T-helper 1 cell treated with Interleukin-12 subunit alpha and Interleukin-12 subunit beta and Interleukin-4 antibody, amounts not matched to agents 30 μg/mL and 1 μg/mL, for 36 hours (primary cell): ENCODE results near the gene WFDC1.

Source experiments
- H3K27ac Mint-ChIP-seq: one replicate; pipeline ENCODE4 v1.8.0; 2021; ENCODE audit warnings: mild to moderate bottlenecking, mixed read lengths
- H3K27me3 Mint-ChIP-seq: one replicate; pipeline ENCODE4 v1.8.0; 2021; ENCODE audit warnings: low read depth, mixed read lengths
- H3K36me3 Mint-ChIP-seq: one replicate; pipeline ENCODE4 v1.8.0; 2021; ENCODE audit warnings: low read depth, mixed read lengths
- H3K4me1 Mint-ChIP-seq: one replicate; pipeline ENCODE4 v1.8.0; 2021; ENCODE audit warnings: low read depth, mixed read lengths
- H3K4me3 Mint-ChIP-seq: one replicate; pipeline ENCODE4 v1.8.0; 2021; ENCODE audit warnings: mild to moderate bottlenecking, moderate library complexity, mixed read lengths
- H3K9me3 Mint-ChIP-seq: one replicate; pipeline ENCODE4 v1.8.0; 2021; ENCODE audit warnings: mixed read lengths

WFDC1 gene

DNA sequence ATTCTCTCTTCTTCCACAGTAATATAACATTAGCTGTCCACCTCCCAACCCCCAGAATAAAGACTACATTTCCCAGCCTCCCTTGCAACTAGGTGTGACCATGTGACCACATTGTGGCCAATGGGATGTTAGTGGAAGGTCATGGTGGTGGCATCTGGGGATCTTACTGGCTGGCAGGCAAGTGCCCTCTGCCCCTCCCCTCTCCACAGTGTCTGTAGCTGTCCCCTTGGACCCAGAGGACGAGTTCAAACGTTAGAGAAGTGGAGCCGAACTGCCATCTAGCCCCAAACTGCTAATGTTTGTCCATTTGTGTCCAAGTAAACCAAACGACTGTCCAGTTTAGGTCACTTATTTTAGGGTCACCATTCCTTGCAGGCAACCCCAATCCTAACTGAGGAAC, 28.2 kb upstream of the WFDC1 start:
- Mint-ChIP-seq H3K27ac (no peak overlapping the region), H3K9me3 (no peaks in the 10 kb centered on the region), H3K27me3 (no peaks in the 10 kb centered on the region), H3K4me3 (no peak overlapping the region), H3K36me3 (no peaks in the 10 kb centered on the region), H3K4me1 (no peaks in the 10 kb centered on the region)

DNA sequence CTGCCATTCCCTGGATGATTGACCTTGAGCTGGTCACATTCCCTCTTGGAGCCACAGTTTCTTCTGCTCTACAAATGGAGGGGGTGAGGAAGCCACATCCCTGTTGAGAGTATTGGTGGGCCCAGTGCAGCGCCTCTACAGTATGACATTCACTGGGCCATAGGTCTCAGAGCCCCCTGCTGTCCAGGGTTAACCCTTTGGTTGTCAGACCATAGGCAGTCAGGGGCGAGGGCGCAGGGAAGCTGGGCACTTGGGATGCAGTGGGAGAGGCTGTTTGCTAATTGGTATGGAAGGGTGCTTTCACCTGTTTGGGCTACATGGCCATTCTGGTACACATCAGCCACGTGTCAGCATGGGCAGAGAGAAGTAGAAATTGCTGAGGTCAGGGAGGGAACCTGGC, 27.3 kb upstream of the WFDC1 start:
- Mint-ChIP-seq H3K4me1 (no peaks in the 10 kb centered on the region), H3K4me3 (no peak overlapping the region), H3K36me3 (no peaks in the 10 kb centered on the region), H3K27ac (no peak overlapping the region), H3K9me3 (no peaks in the 10 kb centered on the region), H3K27me3 (no peaks in the 10 kb centered on the region)

DNA sequence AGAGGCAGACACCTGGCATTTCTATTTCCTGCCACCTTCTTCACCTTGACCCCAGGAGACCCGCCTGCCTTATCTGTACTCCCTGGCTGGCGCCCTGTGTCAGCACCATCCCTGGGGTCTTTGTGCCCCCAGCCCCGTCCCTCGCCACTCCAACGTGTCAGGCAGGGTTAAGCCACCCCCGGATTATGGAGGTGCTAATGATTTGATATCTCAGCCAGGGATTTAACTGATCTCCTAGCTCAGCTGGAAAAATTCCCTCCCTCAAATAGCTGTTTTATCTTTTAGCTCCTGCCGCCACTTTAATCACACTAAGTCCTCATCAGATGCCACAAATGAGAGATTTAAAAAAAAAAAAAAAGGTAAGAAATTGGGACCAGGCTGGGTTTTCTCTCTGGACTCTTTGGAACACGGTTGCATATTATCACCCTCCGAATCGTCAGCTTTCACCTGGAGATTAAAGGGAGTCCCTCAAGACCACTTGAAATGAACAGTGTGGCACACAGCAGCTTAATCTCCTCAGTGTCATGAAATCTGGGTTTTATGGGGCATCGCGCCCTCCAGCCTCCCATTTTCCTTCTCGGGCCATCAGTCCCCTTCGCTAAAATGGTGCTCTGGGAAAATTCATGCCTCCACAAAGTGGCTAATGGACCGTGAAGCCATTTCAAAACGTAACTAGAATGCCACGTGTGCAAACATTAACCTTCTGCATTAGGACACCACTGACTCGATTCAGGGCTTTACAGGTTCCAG, 26.2 kb upstream of the WFDC1 start:
- H3K4me1 Mint-ChIP-seq: no peaks in the 10 kb centered on the region
- H3K27ac Mint-ChIP-seq: no peak overlapping the region
- H3K4me3 Mint-ChIP-seq: no peak overlapping the region
- H3K9me3 Mint-ChIP-seq: no peaks in the 10 kb centered on the region
- H3K36me3 Mint-ChIP-seq: no peaks in the 10 kb centered on the region
- no peaks in the 10 kb centered on the region for H3K27me3 Mint-ChIP-seq

DNA sequence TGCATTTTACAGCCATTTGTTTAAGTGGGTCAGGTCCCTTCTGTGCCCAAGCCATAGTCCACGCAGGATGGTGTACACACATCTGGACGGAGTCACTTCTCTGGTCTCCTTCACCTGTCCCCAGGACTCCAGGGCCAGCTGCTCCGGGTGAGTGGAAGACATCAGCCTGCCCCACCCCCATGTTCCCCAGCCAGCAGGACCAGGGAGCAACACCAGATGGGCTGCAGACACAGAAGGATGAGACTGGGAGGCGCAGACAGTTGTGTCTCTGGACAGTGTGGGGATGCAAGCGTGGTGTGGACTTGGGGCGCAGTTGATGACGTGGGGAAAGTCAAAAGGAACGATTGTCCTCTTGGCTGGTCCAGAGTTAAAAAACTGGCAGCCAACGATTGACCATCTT, 24.6 kb upstream of the WFDC1 start:
- Mint-ChIP-seq H3K27me3 (no peaks in the 10 kb centered on the region), H3K4me1 (no peaks in the 10 kb centered on the region), H3K36me3 (no peaks in the 10 kb centered on the region), H3K9me3 (no peaks in the 10 kb centered on the region), H3K4me3 (no peak overlapping the region), H3K27ac (no peak overlapping the region)

DNA sequence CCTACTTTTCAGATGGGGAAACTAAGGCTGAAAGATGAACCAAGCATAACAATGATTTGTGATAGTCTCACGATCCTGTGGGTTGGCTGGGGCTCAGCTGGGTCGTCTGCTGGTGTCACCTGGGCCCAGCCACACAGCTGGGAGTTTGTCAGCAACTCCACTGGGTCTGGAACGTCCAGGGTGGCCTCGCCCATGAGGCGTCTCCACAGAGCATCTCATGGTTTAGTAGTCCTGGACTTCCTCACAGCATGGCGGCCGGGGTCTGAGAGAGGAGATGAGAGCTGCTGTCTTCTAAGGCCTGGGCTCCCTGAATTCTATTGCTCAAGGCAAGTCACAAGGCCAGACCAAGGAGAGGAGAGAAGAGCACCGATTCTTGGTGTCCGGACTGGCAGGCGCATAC, 24.1 kb upstream of the WFDC1 start:
- no peaks in the 10 kb centered on the region for H3K27me3 Mint-ChIP-seq
- no peak overlapping the region for H3K27ac Mint-ChIP-seq
- no peaks in the 10 kb centered on the region for H3K4me1 Mint-ChIP-seq
- H3K9me3 Mint-ChIP-seq: no peaks in the 10 kb centered on the region
- no peaks in the 10 kb centered on the region for H3K36me3 Mint-ChIP-seq
- H3K4me3 Mint-ChIP-seq: no peak overlapping the region

DNA sequence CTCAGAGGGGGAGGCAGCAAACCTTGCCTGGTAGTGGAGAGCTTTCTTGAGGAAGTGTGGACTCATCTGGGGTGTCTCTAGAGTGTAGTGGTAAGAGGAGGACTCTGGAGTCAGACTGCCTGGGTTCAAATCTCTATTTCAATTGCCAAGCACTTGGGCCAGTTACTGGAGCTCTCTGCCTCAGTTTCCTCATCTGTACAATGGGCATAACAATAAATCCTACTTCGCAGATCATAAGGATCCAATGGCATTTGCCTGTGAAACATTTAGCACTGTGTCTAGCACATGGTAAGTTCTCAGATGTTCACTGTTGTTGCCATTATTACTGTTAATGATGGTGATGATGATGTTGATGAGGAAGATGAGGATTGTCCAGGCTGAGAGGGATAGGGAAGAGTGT, 23.6 kb upstream of the WFDC1 start:
- H3K4me3 Mint-ChIP-seq: no peak overlapping the region
- no peaks in the 10 kb centered on the region for H3K4me1 Mint-ChIP-seq
- H3K27me3 Mint-ChIP-seq: no peaks in the 10 kb centered on the region
- H3K9me3 Mint-ChIP-seq: no peaks in the 10 kb centered on the region
- H3K36me3 Mint-ChIP-seq: no peaks in the 10 kb centered on the region
- H3K27ac Mint-ChIP-seq: no peak overlapping the region

DNA sequence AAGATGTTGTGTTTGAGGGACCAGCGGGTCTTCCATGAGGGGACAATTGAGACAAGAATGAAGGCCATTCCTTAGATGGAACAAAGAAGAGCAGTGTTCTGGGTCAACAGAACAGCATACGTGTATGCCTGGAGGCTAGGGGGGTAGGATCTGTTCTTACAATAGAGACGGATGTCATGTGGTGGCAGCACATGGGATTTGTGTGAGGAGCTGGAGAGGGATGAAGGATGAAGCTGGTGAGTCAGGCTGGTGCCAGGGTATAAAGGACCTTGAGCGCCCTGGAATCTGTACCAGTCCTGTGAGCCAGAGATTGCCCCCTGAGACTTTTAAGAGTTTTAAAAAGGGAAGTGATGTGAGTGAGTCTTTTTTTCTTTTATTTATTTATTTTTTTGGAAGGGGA, 22.8 kb upstream of the WFDC1 start:
- no peak overlapping the region for H3K27ac Mint-ChIP-seq
- no peaks in the 10 kb centered on the region for H3K27me3 Mint-ChIP-seq
- H3K9me3 Mint-ChIP-seq: no peaks in the 10 kb centered on the region
- no peaks in the 10 kb centered on the region for H3K36me3 Mint-ChIP-seq
- no peak overlapping the region for H3K4me3 Mint-ChIP-seq
- H3K4me1 Mint-ChIP-seq: no peaks in the 10 kb centered on the region

DNA sequence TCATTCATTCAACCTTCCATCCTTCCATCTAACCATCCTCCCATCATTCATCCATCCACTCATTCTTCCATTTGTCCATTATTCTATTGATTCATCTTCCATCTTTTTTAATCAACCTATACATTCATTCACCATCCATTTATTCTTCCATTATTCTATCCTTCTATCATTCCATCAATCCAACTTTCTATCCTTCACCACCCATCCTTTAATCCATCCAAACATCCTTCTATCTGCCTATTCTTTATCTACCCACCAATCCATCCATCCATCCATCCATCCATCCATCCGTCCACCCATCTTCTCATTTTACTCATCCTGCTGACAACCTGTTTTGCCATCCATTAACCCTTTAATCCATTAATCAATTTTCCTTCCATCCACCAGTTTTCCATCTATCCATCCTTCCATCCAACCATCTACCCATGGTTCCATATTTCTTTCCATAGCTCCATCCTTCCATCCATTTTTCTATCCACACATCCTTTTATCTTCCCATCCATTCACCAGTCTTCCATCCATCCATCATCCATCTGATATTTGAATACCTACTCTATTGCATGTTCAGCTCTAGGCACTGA, 21.8 kb upstream of the WFDC1 start:
- no peaks in the 10 kb centered on the region for H3K4me1 Mint-ChIP-seq
- no peaks in the 10 kb centered on the region for H3K9me3 Mint-ChIP-seq
- H3K27ac Mint-ChIP-seq: no peak overlapping the region

DNA sequence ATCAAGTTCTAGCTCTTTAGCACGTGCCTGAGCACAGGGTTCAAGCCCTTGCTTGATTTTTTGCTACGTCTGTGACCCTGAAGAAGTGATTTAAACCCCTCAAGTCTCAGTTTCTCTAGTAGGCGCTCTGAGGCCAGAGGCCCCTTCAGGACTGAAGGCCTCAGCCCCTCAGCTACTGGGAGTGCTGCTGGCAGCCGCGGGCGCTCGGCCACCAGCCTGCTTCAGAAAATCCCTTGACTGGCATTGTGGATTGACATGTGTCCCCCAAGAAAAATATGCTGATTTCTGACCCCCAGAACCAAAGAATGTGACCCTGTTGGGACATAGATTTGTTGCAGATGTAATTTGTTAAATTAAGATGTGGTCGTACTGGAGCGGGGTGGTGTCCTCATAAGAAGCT, 20.2 kb upstream of the WFDC1 start:
- no peaks in the 10 kb centered on the region for H3K36me3 Mint-ChIP-seq
- peaks cover 5% of the 10 kb centered on the region for H3K27me3 Mint-ChIP-seq
- H3K4me1 Mint-ChIP-seq: no peaks in the 10 kb centered on the region
- H3K27ac Mint-ChIP-seq: no peak overlapping the region
- no peak overlapping the region for H3K4me3 Mint-ChIP-seq
- no peaks in the 10 kb centered on the region for H3K9me3 Mint-ChIP-seq

More for the DNA sequence above, 21.8 kb upstream of the WFDC1 start:
- H3K27me3 Mint-ChIP-seq: no peaks in the 10 kb centered on the region
- H3K36me3 Mint-ChIP-seq: no peaks in the 10 kb centered on the region
- no peak overlapping the region for H3K4me3 Mint-ChIP-seq

DNA sequence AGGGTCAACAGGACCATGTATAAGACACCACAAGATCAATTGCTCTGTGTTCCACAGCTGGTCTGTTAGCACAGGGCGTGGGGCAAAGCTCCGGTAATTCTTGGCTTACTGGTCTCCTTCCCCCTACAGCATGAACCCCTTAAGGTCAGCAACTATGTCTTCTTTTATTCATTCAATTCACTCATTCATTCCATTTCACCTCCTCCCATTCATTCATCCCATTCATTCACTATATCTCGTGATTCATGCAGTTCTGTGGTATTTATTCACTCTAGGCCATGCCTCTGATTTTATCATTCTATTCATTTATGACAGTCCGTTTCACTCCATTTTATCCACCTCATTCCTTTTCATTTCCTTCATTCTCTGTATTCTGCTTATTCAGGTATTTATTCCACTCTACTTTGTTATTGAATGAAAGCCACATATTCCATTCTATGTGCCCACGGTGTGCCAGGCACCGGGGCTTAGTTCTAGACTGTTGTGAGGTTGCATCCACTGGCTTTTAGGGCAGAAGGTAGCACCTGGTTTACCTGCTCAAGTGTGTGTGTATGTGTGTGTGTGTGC, 19.0 kb upstream of the WFDC1 start:
- no peak overlapping the region for H3K27ac Mint-ChIP-seq
- H3K4me3 Mint-ChIP-seq: no peak overlapping the region
- no peaks in the 10 kb centered on the region for H3K36me3 Mint-ChIP-seq
- peaks cover 5% of the 10 kb centered on the region for H3K27me3 Mint-ChIP-seq
- H3K4me1 Mint-ChIP-seq: no peaks in the 10 kb centered on the region
- H3K9me3 Mint-ChIP-seq: no peaks in the 10 kb centered on the region

DNA sequence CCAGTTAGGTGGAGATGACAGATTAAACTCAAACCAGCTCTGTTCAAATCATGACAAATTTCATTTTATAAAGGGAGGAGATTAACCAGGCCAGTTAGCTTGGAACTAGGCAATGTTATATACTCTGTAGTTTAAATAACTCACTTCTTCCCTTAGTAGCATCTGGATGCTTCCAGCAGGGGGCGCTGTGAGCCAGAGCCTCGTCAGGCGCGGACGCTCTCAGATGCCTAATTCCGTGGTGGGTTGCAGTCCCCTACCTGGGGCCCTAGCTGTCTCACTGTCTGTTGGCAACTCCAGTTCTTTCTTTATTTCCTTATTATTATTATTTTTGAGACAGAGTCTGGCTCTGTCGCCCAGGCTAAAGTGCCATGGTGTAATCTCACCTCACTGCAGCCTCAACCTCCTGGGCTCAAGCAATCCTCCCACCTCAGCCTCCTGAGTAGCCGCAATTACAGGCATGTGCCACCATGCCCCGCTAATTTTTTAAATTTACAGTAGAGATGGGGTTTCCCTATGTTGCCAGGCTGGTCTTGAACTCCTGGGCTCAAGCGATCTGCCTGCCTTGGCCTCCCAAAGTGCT, 17.3 kb upstream of the WFDC1 start:
- peaks cover 5% of the 10 kb centered on the region for H3K27me3 Mint-ChIP-seq
- H3K27ac Mint-ChIP-seq: no peak overlapping the region
- no peak overlapping the region for H3K4me3 Mint-ChIP-seq
- no peaks in the 10 kb centered on the region for H3K4me1 Mint-ChIP-seq
- no peaks in the 10 kb centered on the region for H3K9me3 Mint-ChIP-seq
- H3K36me3 Mint-ChIP-seq: no peaks in the 10 kb centered on the region

DNA sequence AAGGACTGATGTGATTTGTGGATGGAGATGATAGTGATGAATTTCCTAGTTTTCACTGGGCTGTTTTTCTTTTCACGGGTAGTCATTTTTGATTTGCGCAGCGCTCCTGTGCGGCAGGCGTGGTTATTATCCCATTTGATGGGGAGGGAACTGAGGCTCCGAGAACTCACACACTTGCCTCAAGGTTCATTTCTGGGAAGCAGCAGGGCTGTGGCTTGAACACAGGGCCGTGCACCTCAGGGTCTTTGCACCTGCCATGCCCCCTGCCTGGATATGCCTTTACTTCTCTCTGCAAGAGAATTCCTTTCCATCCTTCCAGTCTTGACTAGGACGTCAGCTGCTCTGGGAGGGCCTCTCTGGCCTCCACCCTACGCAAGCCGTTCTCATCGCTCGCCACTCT, 16.3 kb upstream of the WFDC1 start:
- no peaks in the 10 kb centered on the region for H3K4me1 Mint-ChIP-seq
- no peaks in the 10 kb centered on the region for H3K9me3 Mint-ChIP-seq
- H3K36me3 Mint-ChIP-seq: no peaks in the 10 kb centered on the region
- H3K27ac Mint-ChIP-seq: no peak overlapping the region
- no peak overlapping the region for H3K4me3 Mint-ChIP-seq
- peaks cover 5% of the 10 kb centered on the region for H3K27me3 Mint-ChIP-seq

DNA sequence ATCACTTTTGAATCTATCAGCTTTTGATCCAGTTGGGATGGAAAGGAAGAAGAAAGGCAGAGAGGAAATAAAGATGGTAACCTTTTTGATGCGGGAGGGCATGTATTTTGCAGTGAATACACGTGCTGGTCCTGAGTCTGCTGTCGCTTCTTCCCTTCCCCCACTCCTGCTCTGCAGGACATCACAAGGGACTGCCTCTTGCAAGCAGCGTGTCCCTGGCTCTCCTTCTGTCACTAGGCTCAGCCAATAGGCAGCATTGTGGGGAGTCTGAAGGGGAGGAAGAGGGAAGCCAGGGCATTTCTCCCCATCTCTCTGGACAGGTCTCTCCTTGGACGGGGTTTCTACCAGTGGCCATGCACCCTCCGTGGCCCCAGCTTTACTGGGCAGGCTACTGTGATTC, 15.7 kb upstream of the WFDC1 start:
- H3K9me3 Mint-ChIP-seq: no peaks in the 10 kb centered on the region
- H3K36me3 Mint-ChIP-seq: no peaks in the 10 kb centered on the region
- no peaks in the 10 kb centered on the region for H3K4me1 Mint-ChIP-seq
- H3K27me3 Mint-ChIP-seq: peaks cover 5% of the 10 kb centered on the region
- H3K4me3 Mint-ChIP-seq: no peak overlapping the region
- no peak overlapping the region for H3K27ac Mint-ChIP-seq

DNA sequence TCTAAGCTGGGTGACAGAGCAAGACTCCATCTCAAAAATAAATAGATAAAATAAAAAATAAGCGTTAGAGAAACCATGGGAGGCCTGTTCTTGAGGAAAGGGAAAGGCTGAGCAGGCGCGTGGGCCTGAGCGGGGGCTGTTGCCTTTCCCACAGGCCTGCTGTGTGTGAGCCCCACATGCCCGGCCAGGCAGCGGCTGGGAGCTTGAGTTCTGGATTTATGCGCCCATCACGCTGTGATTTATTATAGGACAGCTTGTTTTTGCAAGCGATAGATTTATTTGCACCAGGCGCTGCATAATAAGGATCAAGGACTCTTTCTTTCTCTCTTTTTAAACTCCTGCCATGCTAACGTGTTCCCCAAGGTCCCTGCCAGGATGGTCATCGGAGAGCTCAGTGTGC, 14.8 kb upstream of the WFDC1 start:
- Mint-ChIP-seq H3K27ac (no peak overlapping the region), H3K36me3 (no peaks in the 10 kb centered on the region), H3K4me3 (no peak overlapping the region), H3K27me3 (peaks cover 5% of the 10 kb centered on the region), H3K4me1 (no peaks in the 10 kb centered on the region), H3K9me3 (no peaks in the 10 kb centered on the region)

DNA sequence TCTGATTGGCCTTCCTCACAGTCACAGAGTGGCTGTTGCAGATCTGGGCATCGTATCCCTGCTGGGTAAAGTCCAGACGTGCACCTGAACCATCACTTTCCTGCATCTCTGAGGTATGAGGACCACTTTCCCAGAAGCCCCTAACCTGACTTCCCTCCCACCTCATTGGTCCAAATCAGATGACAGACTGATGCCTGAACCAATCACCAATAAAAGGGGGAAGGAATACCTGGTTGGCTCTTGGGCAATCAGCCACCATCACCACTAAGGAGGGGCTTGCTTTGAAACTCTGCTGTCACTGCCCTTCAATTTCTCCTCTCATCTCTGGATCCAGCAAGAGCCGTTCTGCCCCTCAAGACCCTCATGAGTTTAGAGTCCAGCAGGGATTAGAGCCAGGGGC, 13.6 kb upstream of the WFDC1 start:
- Mint-ChIP-seq H3K4me1 (no peaks in the 10 kb centered on the region), H3K4me3 (no peak overlapping the region), H3K27ac (no peak overlapping the region)

More for the DNA sequence above, 13.6 kb upstream of the WFDC1 start:
- Mint-ChIP-seq H3K9me3 (no peaks in the 10 kb centered on the region), H3K27me3 (peaks cover 5% of the 10 kb centered on the region), H3K36me3 (no peaks in the 10 kb centered on the region)
